Activated naive CD4-positive, alpha-beta T cell treated with anti-CD3 and anti-CD28 coated beads, Interleukin-2, amount 50 U/mL, for 16 hours (primary cell): ENCODE data around the gene AFG1L.

Source experiments
- DNase-seq: peaks from one replicate; pipeline ENCODE4 v3.0.0-alpha.2; 2020

The AFG1L gene

GRCh38 chr6:108464418-108465097 lies 169.7 kb downstream of the AFG1L start:
- no peak for DNase-seq

DNA sequence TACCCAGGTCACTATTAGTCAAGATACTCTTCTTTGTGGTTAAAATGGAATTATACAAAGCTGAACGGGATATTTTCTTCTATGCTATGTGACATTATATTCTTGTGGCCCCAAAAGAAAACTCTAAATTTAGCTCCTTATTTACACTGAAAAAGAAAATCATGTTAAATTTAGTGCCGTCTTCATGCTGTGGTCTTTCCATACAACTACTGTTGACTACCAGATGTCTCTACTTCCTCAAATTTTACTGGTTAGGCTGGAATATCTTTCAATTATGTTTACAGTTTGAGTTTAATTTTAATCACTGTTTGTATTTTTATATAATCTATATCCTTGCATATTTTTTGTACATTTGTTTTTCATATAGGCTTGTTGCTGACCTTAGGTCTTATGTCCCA lies 170.2 kb downstream of the AFG1L start:
- no peak for DNase-seq

DNA sequence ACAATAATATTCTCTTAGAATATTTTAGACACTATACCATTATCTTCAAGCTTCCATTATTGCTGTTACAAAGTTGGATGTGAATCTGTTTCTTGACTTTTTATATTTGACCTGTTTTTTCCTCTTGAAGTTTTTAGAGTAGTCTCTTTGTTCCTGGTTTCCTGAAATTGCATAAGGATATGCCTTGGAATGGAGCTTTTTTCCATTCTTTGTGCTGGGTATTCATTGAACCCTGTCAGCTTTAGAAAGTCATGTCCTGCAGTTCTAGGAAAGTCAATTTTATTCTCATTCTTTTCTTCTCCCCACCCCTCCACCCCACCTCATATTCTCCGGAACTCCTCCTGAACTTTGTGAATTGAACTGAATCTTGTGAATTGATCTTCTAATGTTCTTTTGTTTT lies 173.5 kb downstream of the AFG1L start:
- DNase-seq: no peak

- no peak for DNase-seq
Observed at GRCh38 chr6:108469316-108469715, 174.5 kb downstream of the AFG1L start.

DNA sequence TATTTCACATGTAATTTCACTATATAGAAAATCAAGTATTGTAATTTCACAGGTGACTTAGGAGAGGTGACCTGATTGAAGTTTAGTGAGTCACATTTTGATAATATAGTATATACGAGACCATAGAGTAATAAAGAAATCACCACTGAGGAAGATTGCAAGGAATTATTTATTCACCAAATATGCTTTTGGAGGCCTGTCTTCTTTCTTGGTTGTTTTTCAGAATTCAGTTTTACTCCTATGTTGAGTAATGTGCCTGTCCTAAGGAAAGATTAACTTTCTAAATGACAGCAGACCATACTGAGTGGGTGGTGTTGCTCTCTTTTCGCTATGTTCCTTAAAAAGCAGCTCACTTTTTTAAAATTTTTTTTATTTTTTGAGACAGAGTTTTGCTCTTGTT lies 178.3 kb downstream of the AFG1L start:
- DNase-seq: no peak

DNA sequence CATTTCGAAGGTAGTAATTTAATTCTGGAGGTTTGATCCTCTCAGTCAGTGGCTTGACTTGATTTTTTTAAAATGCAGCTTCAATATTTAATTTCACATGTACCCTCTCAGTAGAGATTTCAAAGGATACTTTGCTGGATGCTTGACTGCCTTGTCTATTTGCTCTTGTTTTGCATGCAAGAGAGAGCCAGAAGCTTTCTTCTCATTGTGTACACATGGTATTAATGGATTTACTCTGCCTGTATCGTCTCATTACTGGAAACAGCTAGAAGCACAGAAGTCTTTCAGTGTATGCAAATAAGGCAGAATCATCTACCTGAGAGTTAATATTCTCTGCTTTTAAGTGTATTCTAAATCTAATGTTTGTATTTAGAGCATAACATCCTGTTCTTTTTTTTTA lies 181.5 kb downstream of the AFG1L start:
- DNase-seq: no peak

DNA sequence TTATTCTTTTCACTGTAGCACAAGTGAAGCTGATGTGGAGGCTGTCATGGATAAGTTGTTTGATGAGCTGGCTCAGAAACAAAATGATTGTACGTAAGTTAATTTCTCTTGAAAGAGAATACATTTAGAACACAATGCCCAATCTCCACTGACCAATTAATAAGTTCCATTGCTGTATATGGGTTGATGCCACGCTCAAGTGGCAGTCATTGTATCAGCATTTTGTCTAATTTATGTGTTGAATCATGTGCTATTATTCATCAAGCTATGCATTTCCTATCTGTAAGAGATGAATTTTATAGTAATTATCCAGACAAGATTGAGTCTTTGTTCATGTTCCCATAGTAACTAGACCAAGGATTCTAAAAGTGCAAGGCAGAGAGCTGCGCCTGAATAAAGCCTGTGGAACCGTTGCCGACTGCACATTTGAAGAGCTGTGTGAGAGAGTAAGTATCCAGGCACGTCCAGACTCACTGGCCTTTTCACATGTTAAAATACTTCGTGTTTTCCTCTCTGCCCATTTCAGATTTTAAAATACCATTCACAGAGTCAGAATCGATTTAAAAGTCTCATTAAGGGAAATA lies 182.1 kb downstream of the AFG1L start:
- DNase-seq: no peak

- DNase-seq: no peak
Observed at GRCh38 chr6:108482559-108482958, 187.7 kb downstream of the AFG1L start.

DNA sequence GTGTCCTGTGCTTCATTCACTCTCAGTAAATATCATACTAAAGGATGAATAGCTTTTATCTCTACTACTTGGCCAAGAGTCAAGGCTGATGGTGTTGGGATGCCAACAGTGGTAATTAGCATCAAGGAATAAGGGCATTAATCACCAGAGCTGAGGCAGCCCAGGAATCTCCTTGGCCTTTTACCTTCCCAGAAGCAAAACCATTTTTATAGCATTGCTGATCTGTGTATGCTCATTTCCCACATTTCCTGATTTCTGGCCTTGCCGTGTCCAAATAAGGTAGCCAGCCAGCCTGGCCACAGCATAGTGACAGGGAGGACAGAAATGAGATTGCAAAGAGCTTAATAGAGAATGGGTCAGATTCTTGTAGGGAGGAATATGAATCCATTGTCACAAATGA lies 189.2 kb downstream of the AFG1L start:
- no peak for DNase-seq

- DNase-seq: no peak
Observed at GRCh38 chr6:108489699-108490098, 194.8 kb downstream of the AFG1L start.

DNA sequence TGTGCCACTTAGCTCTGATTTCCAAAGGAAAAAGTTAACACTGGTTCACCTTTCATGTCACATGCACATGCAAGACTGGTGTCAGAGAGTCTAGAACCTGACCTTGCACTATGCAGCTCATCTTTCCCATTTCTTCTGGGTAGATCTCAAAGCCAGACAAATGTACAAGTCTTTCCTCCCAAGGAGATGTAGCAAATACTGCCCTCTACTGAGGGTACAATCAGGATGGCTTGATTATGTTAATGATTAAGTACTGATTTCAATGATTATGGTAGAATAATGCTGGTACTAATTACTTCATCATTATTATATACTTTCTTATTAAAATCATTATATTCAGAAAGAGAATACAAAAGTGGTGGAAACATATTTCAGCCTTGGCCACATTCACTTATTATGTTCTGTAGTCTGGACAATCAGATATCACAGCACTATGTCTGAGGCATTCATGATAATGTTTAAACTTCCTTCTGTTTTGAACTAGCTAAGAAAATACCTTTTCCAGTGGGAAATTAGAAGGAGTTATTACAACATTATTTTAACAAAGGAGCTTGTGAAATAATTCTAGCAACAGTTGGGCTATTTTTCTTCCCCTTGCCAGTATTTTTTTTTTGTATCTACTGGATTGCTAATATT lies 197.4 kb downstream of the AFG1L start:
- no peak for DNase-seq

GRCh38 chr6:108494434-108494833 lies 199.6 kb downstream of the AFG1L start:
- DNase-seq: no peak

- DNase-seq: no peak
Observed at GRCh38 chr6:108497883-108498282, 203.0 kb downstream of the AFG1L start.

- DNase-seq: no peak
Observed at GRCh38 chr6:108501559-108501958, 206.7 kb downstream of the AFG1L start.

DNA sequence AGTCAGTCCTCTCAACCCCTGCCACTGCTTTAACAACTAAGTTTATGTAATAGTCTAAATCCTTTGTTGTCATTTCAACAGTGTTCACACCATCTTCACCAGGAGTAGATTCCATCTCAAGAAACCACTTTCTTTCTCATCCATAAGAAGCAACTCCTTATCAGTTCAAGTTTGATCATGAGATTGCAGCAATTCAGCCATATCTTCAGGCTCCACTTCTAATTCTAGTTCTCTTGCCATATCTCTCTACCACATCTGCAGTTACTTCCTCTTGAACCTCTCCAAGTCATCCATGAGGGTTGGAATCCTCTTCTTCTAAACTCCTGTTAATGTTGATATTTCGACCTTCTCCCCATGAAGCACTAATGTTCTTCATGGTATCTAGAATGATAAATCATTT lies 208.0 kb downstream of the AFG1L start:
- DNase-seq: no peak

GRCh38 chr6:108507316-108507715 lies 212.5 kb downstream of the AFG1L start:
- no peak for DNase-seq

DNA sequence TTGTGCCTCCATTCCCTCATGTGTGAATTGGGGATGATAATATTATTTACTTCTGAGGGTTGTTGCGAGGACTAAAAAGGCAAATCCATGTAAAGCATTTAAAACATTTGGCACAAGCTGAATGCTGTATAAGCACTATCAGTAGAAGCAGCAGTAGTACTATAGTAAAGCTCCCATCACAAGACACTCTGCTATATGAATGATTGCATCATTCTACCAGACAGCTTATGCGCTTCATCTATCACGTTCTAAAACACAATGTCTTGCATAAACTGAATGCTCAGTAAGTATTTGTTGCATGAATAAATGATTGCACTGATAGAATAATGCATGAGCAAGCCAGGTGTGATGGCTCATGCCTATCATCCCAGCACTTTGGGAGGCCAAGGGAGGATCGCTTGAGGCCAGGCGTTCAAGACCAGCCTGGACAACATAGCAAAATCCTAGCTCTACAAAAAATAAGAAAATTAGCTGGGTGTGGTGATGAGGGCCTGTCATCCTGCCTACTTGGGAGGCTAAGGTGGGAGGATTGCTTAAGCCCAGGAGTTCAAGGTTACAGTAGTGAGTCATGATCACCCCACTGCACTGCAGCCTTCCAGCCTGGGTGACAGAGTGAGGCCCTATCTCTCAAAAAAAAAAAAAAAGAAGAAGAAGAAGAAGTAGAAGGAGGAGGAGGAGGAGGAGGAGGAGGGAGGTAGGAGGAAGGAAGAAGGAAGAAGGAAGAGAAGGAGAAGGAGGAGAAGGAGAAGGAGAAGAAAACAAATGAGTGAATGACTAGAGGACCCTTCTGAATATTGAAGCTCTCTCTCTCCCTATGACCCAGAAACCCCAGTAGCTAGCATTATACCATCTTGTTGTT lies 215.8 kb downstream of the AFG1L start:
- DNase-seq: no peak

DNA sequence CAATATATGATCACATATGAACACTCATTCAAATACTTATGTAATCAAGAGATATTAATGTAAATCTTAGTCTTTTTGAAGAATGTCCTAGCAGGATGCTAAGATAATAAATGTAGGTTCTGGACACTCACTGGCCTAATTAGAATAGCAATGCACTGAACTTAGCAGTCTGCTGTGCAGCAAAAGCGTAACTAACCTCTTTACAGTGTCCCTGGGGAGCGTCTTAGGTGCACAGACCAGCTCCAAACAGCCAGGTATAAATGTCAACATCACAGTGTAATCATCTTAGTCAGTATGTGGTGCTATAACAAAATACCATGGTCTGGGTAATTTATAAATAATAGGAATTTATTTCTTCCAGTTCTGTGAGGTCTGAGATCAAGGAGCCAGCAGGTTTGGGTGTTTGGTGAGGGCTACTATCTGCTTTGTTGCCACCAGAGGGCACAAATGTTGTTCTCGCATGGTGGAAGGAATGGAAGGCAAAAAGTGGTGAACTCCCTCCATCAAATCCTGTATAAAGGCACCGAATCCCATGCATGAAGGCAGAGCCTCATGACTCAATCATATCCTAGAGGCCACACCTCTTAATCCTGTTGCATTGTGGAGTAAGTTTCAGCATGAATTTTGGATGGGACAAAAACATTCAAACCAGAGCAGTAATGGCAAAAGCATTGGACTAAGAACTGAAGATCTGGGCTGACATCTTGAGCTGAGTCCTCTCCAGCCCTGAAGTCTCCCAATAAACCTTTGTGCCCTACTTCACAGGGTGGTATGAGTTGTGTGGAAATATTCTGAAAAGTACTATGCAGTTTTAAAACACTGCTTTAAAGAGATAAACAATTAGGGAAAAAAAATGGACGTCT lies 224.1 kb downstream of the AFG1L start:
- DNase-seq: no peak

DNA sequence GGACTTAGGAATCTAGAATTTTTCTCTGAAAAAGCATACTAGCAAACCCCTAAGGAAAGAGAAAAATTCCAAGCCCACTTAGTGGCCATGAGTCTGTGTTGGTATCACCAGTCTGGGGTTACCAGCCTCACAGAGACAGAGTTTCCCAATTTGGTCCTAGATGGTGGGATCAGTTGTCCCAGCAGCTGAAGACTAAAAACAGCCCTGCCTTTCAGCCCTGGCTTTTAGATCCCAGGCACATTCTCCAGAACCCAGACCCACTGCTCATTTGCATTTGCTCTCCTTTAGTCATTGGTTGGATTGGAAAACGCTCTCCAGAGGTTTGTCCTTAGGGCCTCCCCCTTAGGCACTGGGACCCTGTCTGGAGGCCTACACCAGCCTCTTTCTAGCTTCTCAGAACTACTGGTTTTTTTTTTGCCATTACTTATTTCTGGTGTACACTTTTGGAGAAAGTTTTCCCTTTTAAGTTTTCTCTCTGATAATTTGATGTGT lies 226.8 kb downstream of the AFG1L start:
- DNase-seq: no peak

DNA sequence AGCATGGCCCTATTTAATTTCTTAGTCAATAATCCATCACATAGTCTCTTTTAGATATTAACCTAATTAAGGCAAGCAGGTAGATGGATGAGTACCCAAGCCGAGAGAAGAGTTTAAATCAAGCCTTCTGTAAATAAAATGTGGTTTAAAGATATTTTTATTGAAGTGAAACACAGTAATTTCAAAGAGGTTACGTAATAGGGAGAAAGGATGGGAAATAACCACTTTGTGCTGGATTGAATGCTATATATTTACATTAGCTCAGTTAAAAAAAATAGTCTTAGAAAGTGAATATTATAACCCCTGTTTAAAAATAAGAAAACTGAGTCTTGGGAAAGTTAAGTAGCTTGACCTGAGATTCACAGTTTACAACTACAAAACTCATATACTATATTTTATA lies 228.8 kb downstream of the AFG1L start:
- no peak for DNase-seq

GRCh38 chr6:108524528-108525248 lies 229.8 kb downstream of the AFG1L start:
- no peak for DNase-seq

DNA sequence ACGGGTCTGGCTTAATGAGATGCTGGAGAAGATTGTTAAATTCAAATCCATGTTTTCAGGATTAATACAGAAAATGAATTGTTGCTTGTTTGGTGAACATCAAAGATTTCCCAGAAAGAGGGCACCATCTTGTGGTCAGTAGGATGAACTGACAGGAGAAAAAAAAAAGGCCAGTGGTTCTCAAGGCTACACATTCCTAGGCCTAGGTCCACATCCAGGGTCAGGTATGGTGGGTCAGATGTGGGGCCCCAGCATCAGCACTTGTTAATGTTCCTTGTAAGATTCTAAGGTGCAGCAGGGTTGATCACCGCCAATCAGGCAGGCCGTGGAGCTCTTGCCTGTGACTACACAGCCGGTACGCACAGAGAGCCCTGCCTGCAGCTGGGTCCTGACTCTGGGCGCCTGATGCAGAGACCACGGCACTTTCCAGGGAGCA lies 231.9 kb downstream of the AFG1L start:
- no peak for DNase-seq
